OCI-LY3 (cell line): Measurements from ENCODE around the gene UQCRC1.
"Not testable (repeated sequence)": the region's sequence is repeated elsewhere in the genome, so short reads cannot be mapped to it uniquely, and the experiment has no call there.

ENCODE experiments used
- CTCF ChIP-seq: fragments of 200-600, 300-600 bp; sonication (generic); IDR thresholded peaks from 2 replicates; pipeline ENCODE4 v1.5.1; 2014; ENCODE audit warnings: antibody characterized with exemption, low read length, low read depth
- EZH2phosphoT487 ChIP-seq: fragments of 200-600 bp; shearing (Covaris generic); IDR thresholded peaks from 2 replicates; pipeline ENCODE4 v1.6.1; 2018; ENCODE audit warnings: antibody characterized with exemption, mixed run types, low read depth

- not testable (repeated sequence) for TF ChIP-seq CTCF, EZH2phosphoT487
Observed at GRCh38 chr3:48551651-48552050, 57.8 kb downstream of the UQCRC1 start.
